ENCODE results near the gene RPS2. TPM values are rescaled to one million over a fixed set of nuclear protein-coding genes. Genes with fewer than 3 reads are reported as not detected.

The RPS2 gene
- total RNA-seq, 2 donors from 2014 or later: 2,046 to 2,467 TPM

DNA sequence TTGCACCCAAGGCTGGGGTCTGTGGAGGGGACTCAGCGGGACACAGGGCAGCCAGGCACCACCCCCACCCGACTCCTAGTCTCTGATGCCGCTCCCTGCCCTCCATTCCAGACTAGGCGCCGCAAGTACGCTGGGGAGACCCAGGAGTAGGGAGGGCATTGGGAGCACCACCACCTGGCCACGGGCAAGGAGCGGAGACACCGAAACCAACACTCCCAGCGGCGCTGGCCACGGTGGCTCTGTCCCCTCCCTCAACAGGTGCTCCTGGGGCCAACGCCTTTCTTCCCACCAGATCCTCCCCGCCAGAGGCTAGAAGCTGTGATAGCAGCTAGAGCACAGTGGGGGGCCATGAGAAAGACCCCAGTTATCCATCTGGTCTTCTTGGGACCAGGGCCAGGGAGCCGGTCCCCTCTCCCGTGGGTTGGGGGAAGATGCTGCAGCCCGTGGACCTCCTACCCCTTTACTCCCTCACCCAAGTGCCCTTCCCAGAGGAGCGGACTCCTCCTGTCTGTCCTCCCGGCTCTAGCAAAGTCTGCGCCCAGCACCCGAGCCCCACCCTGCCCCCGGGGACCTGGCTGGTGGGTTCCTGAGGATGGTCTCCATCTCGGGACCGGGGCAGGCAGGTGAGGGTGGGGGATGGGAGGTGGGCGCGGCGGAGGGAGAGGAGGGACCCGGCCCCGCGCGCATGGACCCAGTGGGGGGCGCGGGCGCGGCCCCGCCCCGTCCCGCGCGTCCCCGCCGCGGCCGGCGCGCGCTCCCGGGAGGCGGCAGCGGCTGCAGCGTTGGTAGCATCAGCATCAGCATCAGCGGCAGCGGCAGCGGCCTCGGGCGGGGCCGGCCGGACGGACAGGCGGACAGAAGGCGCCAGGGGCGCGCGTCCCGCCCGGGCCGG is 24.8 kb upstream of the RPS2 start, which contains the start of gene SYNGR3:
SYNGR3 (plus strand) TSS at position 762 of the 892 bp plus-strand sequence. CDS start 133 bp downstream, outside the sequence.
- intact Hi-C loops (cut with DNase I): no loop called here
- no peak for DNase-seq (ENCODE audit: low spot score)
- H3K9me3 ChIP-seq: no peaks in the 10 kb centered on the region
- no peak within 1 kb of the TSS for H3K27ac ChIP-seq
- TF ChIP-seq, protein P1, sequence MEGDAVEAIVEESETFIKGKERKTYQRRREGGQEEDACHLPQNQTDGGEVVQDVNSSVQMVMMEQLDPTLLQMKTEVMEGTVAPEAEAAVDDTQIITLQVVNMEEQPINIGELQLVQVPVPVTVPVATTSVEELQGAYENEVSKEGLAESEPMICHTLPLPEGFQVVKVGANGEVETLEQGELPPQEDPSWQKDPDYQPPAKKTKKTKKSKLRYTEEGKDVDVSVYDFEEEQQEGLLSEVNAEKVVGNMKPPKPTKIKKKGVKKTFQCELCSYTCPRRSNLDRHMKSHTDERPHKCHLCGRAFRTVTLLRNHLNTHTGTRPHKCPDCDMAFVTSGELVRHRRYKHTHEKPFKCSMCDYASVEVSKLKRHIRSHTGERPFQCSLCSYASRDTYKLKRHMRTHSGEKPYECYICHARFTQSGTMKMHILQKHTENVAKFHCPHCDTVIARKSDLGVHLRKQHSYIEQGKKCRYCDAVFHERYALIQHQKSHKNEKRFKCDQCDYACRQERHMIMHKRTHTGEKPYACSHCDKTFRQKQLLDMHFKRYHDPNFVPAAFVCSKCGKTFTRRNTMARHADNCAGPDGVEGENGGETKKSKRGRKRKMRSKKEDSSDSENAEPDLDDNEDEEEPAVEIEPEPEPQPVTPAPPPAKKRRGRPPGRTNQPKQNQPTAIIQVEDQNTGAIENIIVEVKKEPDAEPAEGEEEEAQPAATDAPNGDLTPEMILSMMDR (IDR thresholded peaks at IDR 0.05): no peak
- no peak for TF ChIP-seq POLR2AphosphoS5 (IDR thresholded peaks at IDR 0.05)
- no peak for TF ChIP-seq POLR2A (IDR thresholded peaks at IDR 0.05)
- no peaks in the 10 kb centered on the region for H3K27me3 ChIP-seq (replicated peaks; ENCODE audit: insufficient read depth)
- peak within 1 kb of the TSS in 1 of 2 donors; percentile 7 for H3K4me3 ChIP-seq
- peaks cover 6% of the 10 kb centered on the region for H3K4me1 ChIP-seq (replicated peaks)
- WGBS: 8% methylated on average over 49 of the region's 67 CpGs
- peaks cover 0 to 10% of the 10 kb centered on the region in 2 donors for H3K36me3 ChIP-seq

DNA sequence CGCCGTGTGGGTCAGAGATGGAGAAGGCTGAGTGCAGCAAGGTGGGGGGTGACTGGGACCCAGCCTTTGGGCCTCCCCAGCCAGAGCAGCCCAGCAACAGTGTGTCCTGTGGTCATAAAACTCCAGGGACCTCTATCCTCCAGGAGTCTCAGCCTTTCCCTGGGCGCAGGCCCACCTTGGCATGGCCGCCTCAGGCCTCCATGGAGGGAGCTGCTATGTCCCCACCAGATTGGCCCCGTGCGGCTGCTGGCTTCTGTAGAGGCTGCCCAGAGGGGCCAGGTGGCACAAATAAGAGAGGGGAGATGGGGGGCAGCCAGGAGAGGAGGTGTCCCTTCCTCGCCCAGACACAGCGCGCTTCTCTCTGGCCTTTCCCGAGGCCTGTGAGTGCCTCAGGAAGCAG is 22.6 kb upstream of the RPS2 start:
- TF ChIP-seq POLR2AphosphoS5 (IDR thresholded peaks at IDR 0.05): no peak
- TF ChIP-seq POLR2A (IDR thresholded peaks at IDR 0.05): no peak
- no peak overlapping the region for H3K27ac ChIP-seq
- H3K36me3 ChIP-seq: peaks cover 0 to 10% of the 10 kb centered on the region in 2 donors
- no peaks in the 10 kb centered on the region for H3K27me3 ChIP-seq (replicated peaks; ENCODE audit: insufficient read depth)
- no peaks in the 10 kb centered on the region for H3K9me3 ChIP-seq
- no peak overlapping the region for H3K4me3 ChIP-seq
- intact Hi-C loops (cut with DNase I): no loop called here
- peaks cover 6% of the 10 kb centered on the region for H3K4me1 ChIP-seq (replicated peaks)
- no peak for DNase-seq (ENCODE audit: low spot score)
- 91% methylated on average over 9 of the region's 10 CpGs for WGBS

DNA sequence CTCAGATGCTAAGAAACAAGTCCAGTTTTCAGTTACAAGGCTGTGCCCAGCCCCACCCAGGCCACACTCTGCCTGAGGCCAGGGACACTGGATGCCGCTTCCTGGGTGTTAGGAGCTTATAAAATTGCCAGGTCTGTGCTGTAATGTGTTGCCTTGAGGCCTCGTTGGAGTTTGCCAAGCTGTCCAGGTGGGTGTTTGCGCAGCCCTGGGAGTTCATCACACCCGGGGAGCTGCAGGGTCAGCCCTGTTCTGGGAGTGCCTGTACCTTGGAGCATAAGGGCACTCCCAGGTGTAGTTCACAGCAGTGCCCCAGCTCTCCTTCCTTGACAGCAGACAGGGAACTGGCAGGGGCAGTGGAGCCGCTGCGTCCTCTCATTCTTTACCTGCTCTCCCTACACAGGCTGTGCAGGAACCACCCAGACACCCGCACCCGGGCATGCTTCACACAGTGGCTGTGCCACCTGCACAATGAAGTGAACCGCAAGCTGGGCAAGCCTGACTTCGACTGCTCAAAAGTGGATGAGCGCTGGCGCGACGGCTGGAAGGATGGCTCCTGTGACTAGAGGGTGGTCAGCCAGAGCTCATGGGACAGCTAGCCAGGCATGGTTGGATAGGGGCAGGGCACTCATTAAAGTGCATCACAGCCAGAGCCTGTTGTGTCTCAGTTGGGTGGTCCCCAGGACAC is 21.0 kb upstream of the RPS2 start:
- no peaks in the 10 kb centered on the region for H3K9me3 ChIP-seq
- TF ChIP-seq POLR2AphosphoS5 (IDR thresholded peaks at IDR 0.05) (no peak), POLR2A (IDR thresholded peaks at IDR 0.05) (no peak)
- TF ChIP-seq, protein P1 (IDR thresholded peaks at IDR 0.05): no peak
- peaks cover 2% of the 10 kb centered on the region for H3K4me1 ChIP-seq (replicated peaks)
- H3K36me3 ChIP-seq: peaks cover 0 to 10% of the 10 kb centered on the region in 2 donors
- no peak overlapping the region for H3K27ac ChIP-seq
- WGBS: 83% methylated on average over 14 of the region's 14 CpGs
- no peak overlapping the region for H3K4me3 ChIP-seq
- intact Hi-C loops (cut with DNase I): no loop called here
- no peaks in the 10 kb centered on the region for H3K27me3 ChIP-seq (replicated peaks; ENCODE audit: insufficient read depth)
- no peak for DNase-seq (ENCODE audit: low spot score)

DNA sequence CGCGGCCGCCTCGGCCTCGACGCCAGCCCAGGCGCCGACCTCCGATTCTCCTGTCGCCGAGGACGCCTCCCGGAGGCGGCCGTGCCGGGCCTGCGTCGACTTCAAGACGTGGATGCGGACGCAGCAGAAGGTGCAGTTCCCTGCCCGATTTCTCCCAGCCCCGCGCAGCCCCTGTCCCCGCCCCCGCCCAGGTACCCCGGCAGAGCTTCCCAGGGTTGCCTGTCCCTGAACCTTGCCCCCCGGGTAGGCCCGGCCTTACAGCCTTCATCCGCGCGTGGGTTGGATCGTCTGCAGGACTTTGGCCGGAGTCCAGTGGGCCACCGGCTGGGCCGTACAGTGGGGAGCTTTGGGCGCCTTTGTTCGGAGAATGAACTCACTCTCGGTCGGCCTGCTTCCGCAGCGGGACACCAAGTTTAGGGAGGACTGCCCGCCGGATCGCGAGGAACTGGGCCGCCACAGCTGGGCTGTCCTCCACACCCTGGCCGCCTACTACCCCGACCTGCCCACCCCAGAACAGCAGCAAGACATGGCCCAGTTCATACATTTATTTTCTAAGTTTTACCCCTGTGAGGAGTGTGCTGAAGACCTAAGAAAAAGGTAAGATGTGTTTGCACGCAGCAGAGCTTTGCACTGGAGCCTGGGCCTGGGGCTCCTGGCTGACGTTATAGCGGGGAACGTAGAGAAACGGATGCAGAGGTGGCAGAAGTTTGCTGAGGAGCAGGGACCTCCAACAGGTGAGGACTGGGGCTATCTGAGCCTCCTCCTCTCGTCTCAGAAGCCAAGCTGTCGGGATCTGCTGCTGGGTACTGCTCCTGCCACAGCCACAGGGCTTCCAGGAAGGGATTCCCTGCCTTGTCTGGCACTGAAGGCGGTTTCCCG is 20.0 kb upstream of the RPS2 start:
- 8% methylated on average over 46 of the region's 58 CpGs for whole genome bisulfite sequencing
- DNase-seq (ENCODE audit: low spot score): no peak

More for the DNA sequence above, 20.0 kb upstream of the RPS2 start:
- H3K4me1 ChIP-seq (replicated peaks): no peaks in the 10 kb centered on the region
- peak overlapping the region; percentile 81 to 82 for H3K4me3 ChIP-seq
- TF ChIP-seq, protein P1 (IDR thresholded peaks at IDR 0.05): no peak
- no peak for TF ChIP-seq POLR2A (IDR thresholded peaks at IDR 0.05)
- TF ChIP-seq POLR2AphosphoS5 (IDR thresholded peaks at IDR 0.05): no peak
- intact Hi-C loops (cut with DNase I): no loop called here
- H3K27me3 ChIP-seq (replicated peaks; ENCODE audit: insufficient read depth): no peaks in the 10 kb centered on the region
- H3K9me3 ChIP-seq: no peaks in the 10 kb centered on the region
- H3K36me3 ChIP-seq: peaks cover 0 to 10% of the 10 kb centered on the region in 2 donors
- H3K27ac ChIP-seq: peak overlapping the region; percentile 70 to 73
